MCF 10A (cell line): ENCODE data around the gene KCNJ9. TPM values are rescaled to one million over a fixed set of nuclear protein-coding genes. Genes with fewer than 3 reads are reported as not detected.
"Not testable (repeated sequence)": the region's sequence is repeated elsewhere in the genome, so short reads cannot be mapped to it uniquely, and the experiment has no call there.

ENCODE experiments used
- BruUV-seq: library from RNA; stranded (reverse); fragments of 400-500 nt; replicated peaks from 2 replicates; lab custom pipeline; 2021; lab: Mats Ljungman, UMichigan
- CTCF ChIA-PET: fragments of 300-600 bp; sonication (Branson Sonifier 250); formaldehyde crosslinking; extraction: SDS; loops from one replicate; lab custom pipeline; 2021; ENCODE audit warnings: antibody characterized with exemption, inconsistent platforms; lab: Yijun Ruan, JAX
- POLR2A ChIA-PET: fragments of 300-600, 350-650 bp; sonication (Branson Sonifier 250); formaldehyde crosslinking; extraction: SDS; loops from one replicate; lab custom pipeline; 2020; ENCODE audit warnings: antibody characterized with exemption, inconsistent platforms; lab: Yijun Ruan, JAX
- DNase-seq: peaks from one replicate; pipeline ENCODE4 v3.0.0-alpha.2; 2018; ENCODE audit not compliant: unreplicated experiment
- H3K27ac Mint-ChIP-seq: one replicate; pipeline ENCODE4 v1.8.0; 2022; ENCODE audit warnings: mild to moderate bottlenecking, low read depth, mixed read lengths; ENCODE audit not compliant: unreplicated experiment
- H3K27me3 Mint-ChIP-seq: one replicate; pipeline ENCODE4 v1.8.0; 2022; ENCODE audit warnings: mixed read lengths; ENCODE audit not compliant: insufficient read depth, unreplicated experiment
- H3K36me3 Mint-ChIP-seq: one replicate; pipeline ENCODE4 v1.8.0; 2022; ENCODE audit warnings: mild to moderate bottlenecking, moderate library complexity, mixed read lengths; ENCODE audit not compliant: insufficient read depth, unreplicated experiment
- H3K4me1 Mint-ChIP-seq: one replicate; pipeline ENCODE4 v1.8.0; 2022; ENCODE audit warnings: mixed read lengths; ENCODE audit not compliant: insufficient read depth, unreplicated experiment
- H3K4me3 Mint-ChIP-seq: one replicate; pipeline ENCODE4 v1.8.0; 2022; ENCODE audit warnings: mild to moderate bottlenecking, moderate library complexity, mixed read lengths; ENCODE audit not compliant: unreplicated experiment
- H3K9me3 Mint-ChIP-seq: one replicate; pipeline ENCODE4 v1.8.0; 2022; ENCODE audit warnings: mixed read lengths; ENCODE audit not compliant: unreplicated experiment
- CTCF ChIP-seq: fragments of 200-600 bp; IDR thresholded peaks from one replicate; pipeline ENCODE4 v1.8.0; 2022; ENCODE audit warnings: antibody characterized with exemption, mild to moderate bottlenecking; ENCODE audit not compliant: unreplicated experiment
- intact Hi-C: fragments of 100-400 bp; cut with micrococcal nuclease; formaldehyde crosslinking; loops from 2 replicates; pipeline ENCODE4 v1.14.1; 2022
- total RNA-seq: library from RNA; stranded (reverse); gene quantifications from 2 replicates; pipeline ENCODE4 v1.2.3, GENCODE V29; 2022

The KCNJ9 gene
- total RNA-seq, 1 experiment from 2014 or later = 0.07 TPM

GRCh38 chr1:160124705-160125478 lies 43.6 kb downstream of the KCNJ9 start:
- TF ChIP-seq CTCF = peak; percentile 36
- peak; percentile 94 for DNase-seq
- intact Hi-C loops = loop anchor here (2.0 kb wide), 1 partner anchor 24 kb away; no protein-coding TSS in a partner anchor
- H3K9me3 Mint-ChIP-seq = no peaks in the 10 kb centered on the region
- no peak overlapping the region for H3K4me3 Mint-ChIP-seq
- peaks cover 41% of the 10 kb centered on the region for H3K4me1 Mint-ChIP-seq
- ChIA-PET POLR2A (interaction anchor here (0.7 to 3.0 kb wide), 13 partner anchors 8 to 246 kb away, joined by 3 to 16 read pairs (median 4); partner anchors contain the start of genes DCAF8 and IGSF8), CTCF (interaction anchor here (0.6 to 5.6 kb wide), 26 partner anchors 8 to 166 kb away, joined by 3 to 56 read pairs (median 4); partner anchors contain the start of genes ATP1A2, CASQ1, DCAF8 and KCNJ9)
- H3K27ac Mint-ChIP-seq = peak overlapping the region; percentile 93
- H3K27me3 Mint-ChIP-seq = no peaks in the 10 kb centered on the region
- no TSS peak for BruUV-seq
- peaks cover 6% of the 10 kb centered on the region for H3K36me3 Mint-ChIP-seq

- H3K27ac Mint-ChIP-seq = peak overlapping the region; percentile 93
- H3K4me3 Mint-ChIP-seq = no peak overlapping the region
- no peaks in the 10 kb centered on the region for H3K9me3 Mint-ChIP-seq
- CTCF ChIA-PET = interaction anchor here (0.6 to 5.6 kb wide), 11 partner anchors 9 to 1150 kb away, joined by 3 to 56 read pairs (median 5); partner anchors contain the start of genes ATP1A2, CASQ1 and KCNJ9
- H3K4me1 Mint-ChIP-seq = peaks cover 41% of the 10 kb centered on the region
- intact Hi-C loops = loop anchor here (2.0 kb wide), 1 partner anchor 23 kb away; no protein-coding TSS in a partner anchor
- H3K36me3 Mint-ChIP-seq = peaks cover 6% of the 10 kb centered on the region
- no peaks in the 10 kb centered on the region for H3K27me3 Mint-ChIP-seq
- POLR2A ChIA-PET = interaction anchor here (0.6 to 3.0 kb wide), 6 partner anchors 8 to 159 kb away, joined by 3 to 11 read pairs (median 4); partner anchors contain the start of genes DCAF8 and PEX19
- no peak for TF ChIP-seq CTCF
- DNase-seq = peak; percentile 43
- no TSS peak for BruUV-seq
Measured at GRCh38 chr1:160125746-160126145, 44.4 kb downstream of the KCNJ9 start.

GRCh38 chr1:160126342-160126741 lies 45.0 kb downstream of the KCNJ9 start:
- DNase-seq, H3K4me3 Mint-ChIP-seq, H3K27me3 Mint-ChIP-seq, H3K9me3 Mint-ChIP-seq, H3K27ac Mint-ChIP-seq, BruUV-seq, intact Hi-C loops, H3K36me3 Mint-ChIP-seq: not testable (repeated sequence)
- CTCF ChIA-PET = interaction anchor here (0.6 to 2.9 kb wide), 9 partner anchors 11 to 1797 kb away, joined by 3 to 15 read pairs (median 3); partner anchors contain the start of genes ATP1A2 and CASQ1
- POLR2A ChIA-PET = interaction anchor here (0.6 to 3.0 kb wide), 6 partner anchors 9 to 159 kb away, joined by 3 to 11 read pairs (median 4); partner anchors contain the start of genes DCAF8 and PEX19
- peaks cover 41% of the 10 kb centered on the region for H3K4me1 Mint-ChIP-seq

GRCh38 chr1:160127381-160127780 lies 46.0 kb downstream of the KCNJ9 start:
- CTCF ChIA-PET = interaction anchor here (0.6 to 2.2 kb wide), 12 partner anchors 9 to 164 kb away, joined by 3 to 13 read pairs (median 3); no protein-coding TSS in a partner anchor
- H3K4me3 Mint-ChIP-seq = no peak overlapping the region
- H3K4me1 Mint-ChIP-seq = peaks cover 48% of the 10 kb centered on the region
- TF ChIP-seq CTCF = no peak
- intact Hi-C loops = no loop called here
- POLR2A ChIA-PET = interaction anchor here (0.7 to 1.4 kb wide), 5 partner anchors 10 to 134 kb away, joined by 3 to 6 read pairs (median 4); partner anchors contain the start of gene IGSF8
- peaks cover 6% of the 10 kb centered on the region for H3K36me3 Mint-ChIP-seq
- BruUV-seq = no TSS peak
- no peak overlapping the region for H3K27ac Mint-ChIP-seq
- DNase-seq = no peak
- peaks cover 6% of the 10 kb centered on the region for H3K27me3 Mint-ChIP-seq
- H3K9me3 Mint-ChIP-seq = no peaks in the 10 kb centered on the region
